Measurements from ENCODE around the gene ERG.

GRCh38 chr21:38389354-38389676 lies 109.0 kb downstream of the ERG start:
- TF ChIP-seq CTCF (conservative IDR thresholded peaks at IDR 0.05; ENCODE audit: low read depth in 2 of 2) = no peak
- no peak for TF ChIP-seq EZH2 (IDR thresholded peaks at IDR 0.05; ENCODE audit: low read depth, unreplicated experiment)
